ENCODE measurements around the gene ZBTB7C. TPM values are rescaled to one million over a fixed set of nuclear protein-coding genes. Genes with fewer than 3 reads are reported as not detected.

The ZBTB7C gene
- total and polyA plus RNA-seq, 10 of the 15 experiments (the other 5 are each of a cell fraction or from before 2014, with no cell fraction given): under 0.01 to 0.08 (median 0.01) TPM; not detected in 7

DNA sequence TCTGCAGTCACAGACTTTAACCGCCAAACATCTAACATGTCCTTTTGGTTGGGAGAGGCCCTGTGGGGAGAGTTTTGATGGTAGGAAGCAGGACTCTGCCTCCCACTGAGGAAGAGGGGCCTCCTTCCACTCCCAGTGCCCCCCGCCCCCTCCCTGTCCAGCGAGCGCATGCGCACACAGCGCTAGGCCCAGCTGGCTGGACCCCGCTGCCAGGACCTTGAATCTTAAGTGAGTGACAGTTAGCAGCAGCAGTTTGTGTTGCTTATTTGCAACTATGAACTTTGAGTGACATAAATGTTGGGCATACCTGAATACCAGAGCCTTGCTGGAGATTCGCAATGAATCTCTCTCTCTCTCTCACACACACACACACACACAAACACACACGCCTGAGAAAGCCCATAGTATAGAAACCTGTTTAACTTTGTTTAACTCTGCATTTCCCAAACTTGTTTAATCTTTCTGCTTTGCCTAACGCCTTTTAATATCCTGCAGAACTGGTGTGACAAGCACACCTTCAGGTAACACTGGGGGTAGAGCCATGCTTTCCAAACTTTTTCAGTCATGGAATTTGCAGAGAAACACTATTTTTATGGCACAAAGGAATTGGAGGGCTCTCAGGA, 344.1 kb downstream of the ZBTB7C start (continued):
- TF ChIP-seq, protein P1, sequence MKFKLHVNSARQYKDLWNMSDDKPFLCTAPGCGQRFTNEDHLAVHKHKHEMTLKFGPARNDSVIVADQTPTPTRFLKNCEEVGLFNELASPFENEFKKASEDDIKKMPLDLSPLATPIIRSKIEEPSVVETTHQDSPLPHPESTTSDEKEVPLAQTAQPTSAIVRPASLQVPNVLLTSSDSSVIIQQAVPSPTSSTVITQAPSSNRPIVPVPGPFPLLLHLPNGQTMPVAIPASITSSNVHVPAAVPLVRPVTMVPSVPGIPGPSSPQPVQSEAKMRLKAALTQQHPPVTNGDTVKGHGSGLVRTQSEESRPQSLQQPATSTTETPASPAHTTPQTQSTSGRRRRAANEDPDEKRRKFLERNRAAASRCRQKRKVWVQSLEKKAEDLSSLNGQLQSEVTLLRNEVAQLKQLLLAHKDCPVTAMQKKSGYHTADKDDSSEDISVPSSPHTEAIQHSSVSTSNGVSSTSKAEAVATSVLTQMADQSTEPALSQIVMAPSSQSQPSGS (IDR thresholded peaks at IDR 0.05; ENCODE audit: low read length): no peak
- TF ChIP-seq, protein P2, sequence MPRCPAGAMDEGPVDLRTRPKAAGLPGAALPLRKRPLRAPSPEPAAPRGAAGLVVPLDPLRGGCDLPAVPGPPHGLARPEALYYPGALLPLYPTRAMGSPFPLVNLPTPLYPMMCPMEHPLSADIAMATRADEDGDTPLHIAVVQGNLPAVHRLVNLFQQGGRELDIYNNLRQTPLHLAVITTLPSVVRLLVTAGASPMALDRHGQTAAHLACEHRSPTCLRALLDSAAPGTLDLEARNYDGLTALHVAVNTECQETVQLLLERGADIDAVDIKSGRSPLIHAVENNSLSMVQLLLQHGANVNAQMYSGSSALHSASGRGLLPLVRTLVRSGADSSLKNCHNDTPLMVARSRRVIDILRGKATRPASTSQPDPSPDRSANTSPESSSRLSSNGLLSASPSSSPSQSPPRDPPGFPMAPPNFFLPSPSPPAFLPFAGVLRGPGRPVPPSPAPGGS (IDR thresholded peaks at IDR 0.05; ENCODE audit: borderline replicate concordance, insufficient read depth, low read depth, low read length, poor library complexity, severe bottlenecking): no peak
- no peak for TF ChIP-seq GATAD2B (conservative IDR thresholded peaks at IDR 0.05; ENCODE audit: low read depth)

DNA sequence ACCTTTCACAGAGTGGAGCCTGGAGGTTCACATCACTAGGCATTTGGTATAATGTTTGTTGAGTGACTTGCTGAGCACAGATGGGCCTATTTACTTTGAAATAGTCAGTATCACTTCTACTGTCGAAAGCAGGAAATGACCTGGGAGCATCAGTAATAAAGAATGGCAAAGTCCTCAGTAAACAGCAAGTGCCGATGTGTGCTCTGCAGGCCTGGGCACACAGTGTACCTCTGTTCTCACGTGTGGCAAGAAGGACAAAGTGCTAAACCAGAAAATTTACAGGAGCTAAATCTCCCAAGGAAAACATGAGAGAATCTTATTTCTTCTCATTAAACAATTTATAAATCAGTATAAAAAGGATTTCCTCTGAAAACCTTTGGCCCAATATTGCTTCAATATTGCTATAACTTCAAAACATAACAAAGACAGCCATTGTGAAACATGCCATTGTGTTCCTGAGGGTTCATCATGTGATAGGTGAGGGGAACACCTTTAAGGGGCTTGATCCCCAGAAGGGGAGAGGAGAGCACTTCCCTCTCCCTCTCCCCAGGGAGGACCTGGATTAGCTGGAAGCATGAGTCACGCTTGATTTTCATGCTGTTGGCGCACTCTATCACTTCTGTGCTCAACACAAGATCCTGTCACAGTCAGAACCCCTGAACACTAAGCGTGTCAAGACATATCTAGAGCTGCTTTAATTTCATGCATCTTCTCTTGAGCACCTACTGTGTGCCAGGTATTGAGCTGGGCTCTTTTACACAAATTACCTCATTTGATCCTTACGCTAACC, 347.2 kb downstream of the ZBTB7C start:
- no peak for DNase-seq (ENCODE audit: low read depth, low spot score)
- intact Hi-C loops (cut with micrococcal nuclease; ENCODE audit: unreplicated experiment): no loop called here
- no peak for FAIRE-seq
- Histone ChIP-seq H2AFZ (ENCODE audit: control insufficient read depth, low read depth, low read length) (no peak overlapping the region), H3K4me2 (ENCODE audit: control insufficient read depth, insufficient read depth) (no peak overlapping the region), H3K27me3 (replicated peaks in 1 of 2; ENCODE audit: control insufficient read depth in 2 of 2, insufficient read depth in 2 of 2, low read length in 1 of 2) (peaks cover 5 to 12% of the 10 kb centered on the region in 2 experiments), H4K20me1 (ENCODE audit: control insufficient read depth, insufficient read depth) (no peaks in the 10 kb centered on the region), H3K79me2 (ENCODE audit: control insufficient read depth, insufficient read depth, low read length) (no peaks in the 10 kb centered on the region), H3K27ac (ENCODE audit: control insufficient read depth, insufficient read depth) (no peak overlapping the region), H3K9me3 (replicated peaks; ENCODE audit: control insufficient read depth, insufficient read depth, low read length) (no peaks in the 10 kb centered on the region), H3K9ac (ENCODE audit: control insufficient read depth, insufficient read depth, low read length) (no peak overlapping the region), H3K4me1 (ENCODE audit: control insufficient read depth, insufficient read depth, low read length) (no peaks in the 10 kb centered on the region), H3K36me3 (ENCODE audit: control insufficient read depth in 2 of 2, insufficient read depth in 2 of 2, low read length in 1 of 2) (no peaks in the 10 kb centered on the region), H3K4me3 (no peak overlapping the region)
- SMC1A ChIA-PET (ENCODE audit: uncharacterized antibody, unreplicated experiment): no interaction called here
- no TSS peak for BruUV-seq (replicated peaks)
- WGBS (ENCODE audit: insufficient coverage, insufficient replicate concordance, low lambda C conversion rate, missing lambda C conversion rate): 31% methylated on average over 7 of the region's 7 CpGs
- POLR2A ChIA-PET: no interaction called here
- RAD21 ChIA-PET (ENCODE audit: unreplicated experiment): no interaction called here
- CTCF ChIA-PET: no interaction called here
- in situ Hi-C loops (cut with MboI): no loop called here
- ATAC-seq: no peak
- TF ChIP-seq PAX5 (IDR thresholded peaks at IDR 0.05; ENCODE audit: borderline replicate concordance, low read depth, low read length) (no peak), SIX5 (IDR thresholded peaks at IDR 0.05; ENCODE audit: low read depth, low read length, severe bottlenecking) (no peak), HDAC6 (IDR thresholded peaks at IDR 0.05; ENCODE audit: unreplicated experiment) (no peak), ZNF274 (IDR thresholded peaks at IDR 0.05; ENCODE audit: insufficient read depth, insufficient read length) (no peak), MEF2A (IDR thresholded peaks at IDR 0.05; ENCODE audit: insufficient read depth, low read depth, low read length) (no peak), LARP7 (IDR thresholded peaks at IDR 0.05) (no peak), PAX8 (IDR thresholded peaks at IDR 0.05) (no peak)
- TF ChIP-seq, protein P3, sequence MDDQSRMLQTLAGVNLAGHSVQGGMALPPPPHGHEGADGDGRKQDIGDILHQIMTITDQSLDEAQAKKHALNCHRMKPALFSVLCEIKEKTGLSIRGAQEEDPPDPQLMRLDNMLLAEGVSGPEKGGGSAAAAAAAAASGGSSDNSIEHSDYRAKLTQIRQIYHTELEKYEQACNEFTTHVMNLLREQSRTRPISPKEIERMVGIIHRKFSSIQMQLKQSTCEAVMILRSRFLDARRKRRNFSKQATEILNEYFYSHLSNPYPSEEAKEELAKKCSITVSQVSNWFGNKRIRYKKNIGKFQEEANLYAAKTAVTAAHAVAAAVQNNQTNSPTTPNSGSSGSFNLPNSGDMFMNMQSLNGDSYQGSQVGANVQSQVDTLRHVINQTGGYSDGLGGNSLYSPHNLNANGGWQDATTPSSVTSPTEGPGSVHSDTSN (IDR thresholded peaks at IDR 0.05; ENCODE audit: insufficient replicate concordance, low read depth, low read length): no peak
- TF ChIP-seq, protein P4, sequence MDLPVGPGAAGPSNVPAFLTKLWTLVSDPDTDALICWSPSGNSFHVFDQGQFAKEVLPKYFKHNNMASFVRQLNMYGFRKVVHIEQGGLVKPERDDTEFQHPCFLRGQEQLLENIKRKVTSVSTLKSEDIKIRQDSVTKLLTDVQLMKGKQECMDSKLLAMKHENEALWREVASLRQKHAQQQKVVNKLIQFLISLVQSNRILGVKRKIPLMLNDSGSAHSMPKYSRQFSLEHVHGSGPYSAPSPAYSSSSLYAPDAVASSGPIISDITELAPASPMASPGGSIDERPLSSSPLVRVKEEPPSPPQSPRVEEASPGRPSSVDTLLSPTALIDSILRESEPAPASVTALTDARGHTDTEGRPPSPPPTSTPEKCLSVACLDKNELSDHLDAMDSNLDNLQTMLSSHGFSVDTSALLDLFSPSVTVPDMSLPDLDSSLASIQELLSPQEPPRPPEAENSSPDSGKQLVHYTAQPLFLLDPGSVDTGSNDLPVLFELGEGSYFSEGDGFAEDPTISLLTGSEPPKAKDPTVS (IDR thresholded peaks at IDR 0.05; ENCODE audit: low read depth, low read length): no peak
- TF ChIP-seq, protein P5, sequence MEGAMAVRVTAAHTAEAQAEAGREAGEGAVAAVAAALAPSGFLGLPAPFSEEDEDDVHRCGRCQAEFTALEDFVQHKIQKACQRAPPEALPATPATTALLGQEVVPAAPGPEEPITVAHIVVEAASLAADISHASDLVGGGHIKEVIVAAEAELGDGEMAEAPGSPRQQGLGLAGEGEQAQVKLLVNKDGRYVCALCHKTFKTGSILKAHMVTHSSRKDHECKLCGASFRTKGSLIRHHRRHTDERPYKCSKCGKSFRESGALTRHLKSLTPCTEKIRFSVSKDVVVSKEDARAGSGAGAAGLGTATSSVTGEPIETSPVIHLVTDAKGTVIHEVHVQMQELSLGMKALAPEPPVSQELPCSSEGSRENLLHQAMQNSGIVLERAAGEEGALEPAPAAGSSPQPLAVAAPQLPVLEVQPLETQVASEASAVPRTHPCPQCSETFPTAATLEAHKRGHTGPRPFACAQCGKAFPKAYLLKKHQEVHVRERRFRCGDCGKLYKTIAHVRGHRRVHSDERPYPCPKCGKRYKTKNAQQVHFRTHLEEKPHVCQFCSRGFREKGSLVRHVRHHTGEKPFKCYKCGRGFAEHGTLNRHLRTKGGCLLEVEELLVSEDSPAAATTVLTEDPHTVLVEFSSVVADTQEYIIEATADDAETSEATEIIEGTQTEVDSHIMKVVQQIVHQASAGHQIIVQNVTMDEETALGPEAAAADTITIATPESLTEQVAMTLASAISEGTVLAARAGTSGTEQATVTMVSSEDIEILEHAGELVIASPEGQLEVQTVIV (IDR thresholded peaks at IDR 0.05; ENCODE audit: borderline replicate concordance, partially characterized antibody): no peak

Data from GM12878 (cell line).